Stimulated activated effector memory CD8-positive, alpha-beta T cell treated with anti-CD3 and anti-CD28 coated beads, Interleukin-12 subunit alpha, Interleukin-12 subunit beta, amount 100 ng/mL, for 72 hours (primary cell): ENCODE results near the gene ANKS6.

ENCODE experiments used
- ATAC-seq: fragments of 150-1000 bp; cut with Tn5 transposase; 2 replicates; pipeline ENCODE4 v1.10.0; 2021
- DNase-seq, 2 donors: peaks; one replicate each; pipeline ENCODE4 v3.0.0; 2021 to 2022; ENCODE audit warnings: low spot score in 2 of 2
- H3K27ac Mint-ChIP-seq: one replicate; pipeline ENCODE4 v1.8.0; 2022; ENCODE audit warnings: mild to moderate bottlenecking, mixed read lengths
- H3K36me3 Mint-ChIP-seq: one replicate; pipeline ENCODE4 v1.8.0; 2022; ENCODE audit warnings: mild to moderate bottlenecking, mixed read lengths
- H3K4me1 Mint-ChIP-seq: one replicate; pipeline ENCODE4 v1.8.0; 2022; ENCODE audit warnings: mixed read lengths
- H3K4me3 Mint-ChIP-seq: one replicate; pipeline ENCODE4 v1.8.0; 2022; ENCODE audit warnings: mild to moderate bottlenecking, mixed read lengths
- H3K9me3 Mint-ChIP-seq: one replicate; pipeline ENCODE4 v1.8.0; 2022; ENCODE audit warnings: mixed read lengths

The ANKS6 gene

DNA sequence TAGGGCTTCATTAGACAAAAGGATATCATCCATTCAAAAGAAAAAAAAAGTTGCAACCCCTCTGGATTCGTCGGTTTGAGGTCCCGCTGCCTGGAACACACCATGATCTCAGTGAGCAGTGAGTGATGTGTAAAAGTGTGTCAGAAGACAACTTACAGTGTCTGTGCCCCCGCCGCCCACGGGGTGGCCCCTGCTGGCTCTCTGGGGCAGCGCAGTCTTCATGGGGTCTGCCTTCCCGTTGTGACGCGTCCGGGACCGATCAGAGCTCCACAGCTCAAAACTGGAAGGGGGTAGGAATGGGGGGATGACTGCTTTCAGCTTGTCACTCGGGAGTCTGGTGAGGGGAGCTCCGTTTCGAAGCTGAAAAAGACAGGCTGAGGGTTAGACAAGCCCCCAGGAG is 22.6 kb downstream of the ANKS6 start:
- Mint-ChIP-seq H3K4me1 (no peaks in the 10 kb centered on the region), H3K9me3 (no peaks in the 10 kb centered on the region), H3K36me3 (peaks cover 19% of the 10 kb centered on the region), H3K27ac (peak overlapping the region; percentile 15), H3K4me3 (no peak overlapping the region)
- DNase-seq (peak in 1 of 2 donors; percentile 18), ATAC-seq (no peak)

DNA sequence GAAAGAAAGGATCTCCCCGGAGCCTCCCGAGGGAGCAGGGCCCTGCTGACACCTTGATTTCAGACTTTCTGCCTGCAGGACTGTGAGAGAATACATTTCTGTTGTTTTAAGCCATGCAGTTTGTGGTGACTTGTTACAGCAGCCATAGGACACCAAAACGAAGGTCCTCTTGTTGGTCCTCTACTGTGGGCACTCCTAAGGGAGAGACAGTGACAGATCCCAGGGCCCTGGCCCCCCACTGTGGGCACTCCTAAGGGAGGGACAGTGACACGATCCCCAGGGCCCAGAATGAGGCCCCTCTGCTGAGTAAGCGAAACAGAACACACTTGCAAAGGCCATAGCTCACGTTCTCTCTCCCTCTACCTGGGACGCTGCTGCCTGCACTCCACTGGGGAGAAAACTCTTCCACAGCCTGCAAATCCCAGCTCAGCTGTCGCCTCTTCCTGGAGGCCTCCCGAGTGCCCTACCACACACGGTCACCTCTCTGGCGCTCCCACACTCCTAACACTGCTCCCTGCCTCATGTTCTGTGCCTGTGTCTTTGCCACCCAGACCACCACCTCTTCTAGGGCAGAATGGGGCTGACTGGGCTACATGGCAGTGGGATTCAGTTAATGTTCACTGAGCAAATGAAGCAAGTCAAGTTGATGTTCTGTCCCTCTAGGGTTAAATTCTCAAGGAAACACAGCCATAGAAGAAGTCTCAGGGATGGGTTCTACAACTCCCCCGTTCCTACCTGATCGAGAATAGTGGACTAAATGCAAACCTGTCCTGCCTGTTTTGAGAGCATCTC is 23.8 kb downstream of the ANKS6 start:
- no peak overlapping the region for H3K4me3 Mint-ChIP-seq
- peak in 1 of 2 donors; percentile 20 for DNase-seq
- no peaks in the 10 kb centered on the region for H3K9me3 Mint-ChIP-seq
- peaks cover 19% of the 10 kb centered on the region for H3K36me3 Mint-ChIP-seq
- no peak overlapping the region for H3K27ac Mint-ChIP-seq
- H3K4me1 Mint-ChIP-seq, result no peaks in the 10 kb centered on the region
- ATAC-seq, result no peak

DNA sequence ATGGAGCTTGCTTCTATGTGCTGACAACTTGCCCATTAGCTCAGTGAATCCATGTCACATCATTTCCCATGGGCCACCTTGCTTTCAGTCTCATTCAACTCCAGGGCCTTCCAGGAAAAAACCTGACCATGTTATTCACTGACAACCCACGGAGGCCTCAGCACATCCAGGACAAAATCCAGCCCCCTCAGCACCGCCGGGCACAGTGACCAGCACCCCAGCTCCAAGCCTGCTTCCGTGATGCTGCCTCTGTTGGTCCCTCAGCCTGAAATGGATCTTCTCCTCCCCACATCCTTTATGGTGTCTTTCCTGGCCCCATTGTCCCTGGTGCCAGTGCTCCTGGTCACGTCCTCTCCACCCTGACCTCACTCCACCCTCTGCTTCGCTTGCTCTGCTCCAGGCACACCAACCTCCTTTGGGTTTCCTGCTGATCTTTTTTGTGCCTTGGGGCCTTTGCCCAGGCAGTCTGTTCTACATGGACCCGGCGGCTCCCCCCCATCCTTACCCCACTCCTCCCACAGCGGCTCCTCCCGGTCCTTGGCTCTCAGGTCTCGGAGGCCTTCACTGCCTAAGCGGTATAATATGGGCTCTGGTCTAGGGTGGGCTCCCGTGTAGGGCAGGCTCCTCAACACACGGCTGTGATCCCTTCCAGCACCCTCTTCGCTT is 25.0 kb downstream of the ANKS6 start:
- Mint-ChIP-seq H3K27ac (no peak overlapping the region), H3K4me1 (no peaks in the 10 kb centered on the region), H3K36me3 (peaks cover 19% of the 10 kb centered on the region), H3K9me3 (no peaks in the 10 kb centered on the region), H3K4me3 (no peak overlapping the region)
- ATAC-seq (no peak), DNase-seq (no peak)

DNA sequence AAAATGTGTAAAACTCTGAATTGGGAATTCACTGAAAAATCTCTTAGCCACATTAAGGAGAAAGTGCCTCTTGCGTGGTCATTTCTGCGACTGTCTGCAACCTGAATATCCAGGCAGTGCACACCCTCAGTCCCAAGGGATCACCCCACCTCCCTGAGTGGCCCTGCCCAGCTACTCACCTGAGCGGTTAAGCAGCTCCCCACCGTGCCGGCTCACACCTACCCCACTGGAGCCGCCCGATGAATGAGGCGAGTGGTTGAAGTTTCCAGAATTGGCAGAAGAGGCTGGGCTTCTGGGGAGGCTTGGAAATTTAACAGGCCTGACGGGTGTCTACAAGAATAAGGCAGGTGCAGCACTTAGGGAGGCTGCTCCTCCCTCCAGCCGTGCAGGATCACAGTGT is 25.6 kb downstream of the ANKS6 start:
- Mint-ChIP-seq H3K9me3 (no peaks in the 10 kb centered on the region), H3K4me1 (no peaks in the 10 kb centered on the region), H3K4me3 (no peak overlapping the region), H3K36me3 (peaks cover 19% of the 10 kb centered on the region), H3K27ac (no peak overlapping the region)
- ATAC-seq (no peak), DNase-seq (no peak)

DNA sequence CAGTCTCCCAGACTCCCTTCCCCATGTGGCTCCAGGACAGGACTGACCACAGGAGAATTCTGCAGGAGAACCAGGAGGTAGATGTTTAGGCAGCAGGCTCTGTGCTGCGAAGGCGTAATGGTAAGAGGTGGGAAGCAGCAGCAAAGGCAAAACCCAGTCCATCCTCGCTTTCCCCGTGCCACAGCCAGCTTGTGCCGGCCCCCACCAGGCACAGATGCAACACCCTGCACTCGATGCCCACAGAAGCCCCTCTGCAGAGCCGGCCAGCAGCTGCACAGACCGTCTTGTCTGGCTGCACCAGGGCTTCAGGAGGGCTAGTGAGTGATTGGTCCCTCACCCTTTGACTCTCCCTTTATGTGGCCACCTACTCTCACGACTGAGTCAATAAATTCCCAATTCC is 28.0 kb downstream of the ANKS6 start:
- no peaks in the 10 kb centered on the region for H3K9me3 Mint-ChIP-seq
- no peak overlapping the region for H3K27ac Mint-ChIP-seq
- no peak overlapping the region for H3K4me3 Mint-ChIP-seq
- peaks cover 13% of the 10 kb centered on the region for H3K36me3 Mint-ChIP-seq
- no peak for DNase-seq
- no peak for ATAC-seq
- no peaks in the 10 kb centered on the region for H3K4me1 Mint-ChIP-seq

DNA sequence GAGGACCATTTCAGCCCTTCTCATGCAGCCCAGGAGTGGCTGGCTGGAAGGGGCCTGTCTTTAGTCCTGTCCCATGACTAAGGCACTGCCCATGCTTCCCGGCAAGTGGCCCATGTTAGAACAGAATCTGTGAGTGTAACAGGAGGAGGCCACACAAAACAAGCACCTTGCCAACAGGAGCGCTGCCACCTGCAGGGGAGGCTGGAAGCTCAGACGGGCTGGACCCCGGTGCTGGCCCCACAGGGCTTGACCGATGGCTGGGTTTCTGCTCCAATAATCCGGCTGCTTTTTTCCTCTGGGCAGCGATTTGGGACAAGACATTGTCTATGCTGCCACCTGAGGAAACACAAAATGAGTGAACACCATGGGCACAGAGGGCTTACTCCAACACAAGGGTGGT is 28.4 kb downstream of the ANKS6 start:
- H3K4me1 Mint-ChIP-seq, result no peaks in the 10 kb centered on the region
- H3K27ac Mint-ChIP-seq, result no peak overlapping the region
- H3K4me3 Mint-ChIP-seq, result no peak overlapping the region
- peaks cover 12% of the 10 kb centered on the region for H3K36me3 Mint-ChIP-seq
- no peaks in the 10 kb centered on the region for H3K9me3 Mint-ChIP-seq
- DNase-seq (no peak), ATAC-seq (no peak)

DNA sequence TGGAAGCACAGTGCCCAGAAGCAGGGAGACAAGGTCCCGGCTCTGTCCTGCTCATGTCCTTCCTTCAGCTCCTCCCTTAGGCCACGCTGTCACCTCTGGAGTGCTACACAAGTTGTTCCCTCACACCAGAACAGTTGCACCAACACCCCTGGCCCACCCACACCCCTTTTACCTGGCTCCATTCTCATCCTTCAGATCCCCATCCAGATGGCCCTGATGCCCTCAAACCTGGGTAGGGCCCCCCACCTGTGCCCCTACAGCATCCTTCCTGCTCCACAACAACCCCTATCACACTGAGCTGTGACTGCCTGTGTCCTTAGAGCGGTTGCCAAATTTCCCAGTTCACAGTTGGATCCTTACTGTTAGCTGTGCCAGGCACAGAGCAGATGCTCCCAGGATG is 29.2 kb downstream of the ANKS6 start:
- peaks cover 12% of the 10 kb centered on the region for H3K36me3 Mint-ChIP-seq

DNA sequence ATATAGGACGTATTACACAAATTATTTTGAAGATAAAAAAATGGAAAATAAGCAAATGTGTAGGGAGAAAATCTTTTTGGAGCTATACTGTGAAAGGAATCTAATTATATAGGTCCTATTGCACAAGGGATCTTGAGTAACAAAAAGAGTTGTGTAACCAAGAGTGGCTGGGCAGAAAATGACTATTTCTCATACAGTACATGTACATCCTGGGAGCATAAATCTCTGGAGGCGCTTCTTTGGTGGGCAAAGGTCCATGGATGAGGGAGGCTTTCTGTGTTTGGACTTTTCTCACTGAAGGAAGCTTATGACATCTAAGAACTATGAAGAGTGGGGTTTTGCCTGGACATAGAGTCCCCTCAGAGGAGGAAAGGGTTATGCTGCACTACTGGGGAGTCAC is 29.8 kb downstream of the ANKS6 start:
- DNase-seq, result no peak
- Mint-ChIP-seq H3K4me3 (no peak overlapping the region), H3K4me1 (no peaks in the 10 kb centered on the region), H3K9me3 (no peaks in the 10 kb centered on the region), H3K27ac (no peak overlapping the region), H3K36me3 (peaks cover 9% of the 10 kb centered on the region)
- no peak for ATAC-seq

More for the DNA sequence above, 29.2 kb downstream of the ANKS6 start:
- Mint-ChIP-seq H3K9me3 (no peaks in the 10 kb centered on the region), H3K4me3 (no peak overlapping the region), H3K27ac (no peak overlapping the region), H3K4me1 (no peaks in the 10 kb centered on the region)
- DNase-seq (no peak), ATAC-seq (no peak)

DNA sequence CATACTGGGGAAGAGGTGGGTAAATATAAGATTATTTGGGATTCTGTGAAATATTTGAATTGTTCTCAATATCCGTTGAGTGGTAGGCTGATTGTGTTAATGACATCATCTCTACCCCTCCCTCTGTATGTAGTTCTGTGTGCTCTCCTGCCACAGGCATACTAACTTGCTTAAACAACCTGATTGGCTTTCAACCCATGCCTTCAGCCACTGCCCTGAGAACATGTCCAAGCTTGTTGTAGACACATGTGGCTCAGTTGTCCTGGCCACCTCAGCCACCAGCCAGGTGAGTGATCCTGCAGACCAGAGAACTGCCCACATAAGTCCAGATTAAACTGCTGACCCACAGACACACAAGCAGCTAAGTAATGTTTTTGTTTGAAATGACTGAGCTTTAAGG is 31.1 kb downstream of the ANKS6 start:
- Mint-ChIP-seq H3K4me3 (no peak overlapping the region), H3K36me3 (peaks cover 4% of the 10 kb centered on the region), H3K27ac (no peak overlapping the region), H3K4me1 (no peaks in the 10 kb centered on the region), H3K9me3 (no peaks in the 10 kb centered on the region)
- DNase-seq, result no peak
- ATAC-seq, result no peak

DNA sequence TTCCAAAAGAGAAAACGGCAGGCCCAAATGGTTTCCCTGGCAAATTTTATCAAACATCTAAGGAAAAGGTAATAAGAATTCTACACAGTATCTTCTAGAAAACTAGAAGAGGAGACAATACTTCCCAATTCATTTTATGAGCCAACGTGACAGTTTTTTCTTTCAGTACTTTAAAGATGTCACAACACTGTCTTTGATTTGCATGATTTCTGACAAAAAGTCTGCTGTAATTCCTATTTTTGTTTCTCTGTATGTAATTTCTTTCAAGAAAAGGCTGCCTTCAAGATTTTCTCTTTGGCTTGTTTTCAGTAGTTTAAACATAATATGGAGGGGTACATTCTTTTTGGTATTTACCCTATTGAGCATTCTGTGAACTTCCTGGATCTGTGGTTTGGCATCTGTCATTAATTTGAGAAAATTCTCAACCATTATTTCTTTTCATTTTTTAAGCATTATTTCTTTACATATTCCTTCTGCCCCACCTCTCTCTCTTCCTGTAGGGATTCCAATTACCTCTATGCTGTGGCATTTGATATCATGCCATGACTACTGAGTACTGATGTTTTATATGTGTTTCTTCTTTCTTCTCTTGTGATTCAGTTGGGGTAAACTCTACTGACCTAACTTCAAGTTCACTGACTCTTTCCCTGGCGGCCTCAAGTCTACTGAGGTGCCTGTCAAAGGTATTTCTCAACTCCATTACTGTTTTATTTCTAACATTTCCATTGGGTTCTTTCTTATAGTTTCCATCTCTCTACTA is 32.2 kb downstream of the ANKS6 start:
- ATAC-seq (no peak), DNase-seq (no peak)
- no peak overlapping the region for H3K27ac Mint-ChIP-seq
- H3K9me3 Mint-ChIP-seq, result no peaks in the 10 kb centered on the region
- H3K36me3 Mint-ChIP-seq, result no peaks in the 10 kb centered on the region
- no peak overlapping the region for H3K4me3 Mint-ChIP-seq
- H3K4me1 Mint-ChIP-seq, result no peaks in the 10 kb centered on the region

DNA sequence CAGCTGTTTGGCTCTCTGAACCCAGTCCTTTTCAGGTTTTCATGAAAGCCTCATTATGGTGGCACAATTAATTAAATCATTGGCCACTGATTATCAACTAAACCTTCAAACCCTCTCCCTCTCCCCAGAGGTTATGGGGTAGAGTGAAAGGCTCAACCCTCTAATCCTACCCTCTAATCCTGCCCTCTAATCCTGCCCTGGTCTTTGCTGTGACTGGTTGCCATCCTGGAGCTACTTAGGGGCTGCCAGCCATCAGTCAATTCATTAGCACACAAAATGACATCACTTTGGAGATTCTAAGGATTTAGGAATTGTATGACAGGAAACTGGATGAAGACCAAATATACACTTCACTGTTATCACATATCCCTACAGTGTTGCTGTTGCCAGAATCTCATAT is 36.1 kb downstream of the ANKS6 start:
- H3K9me3 Mint-ChIP-seq, result no peaks in the 10 kb centered on the region
- H3K36me3 Mint-ChIP-seq, result no peaks in the 10 kb centered on the region
- ATAC-seq (no peak), DNase-seq (no peak)
- H3K4me1 Mint-ChIP-seq, result no peaks in the 10 kb centered on the region
- H3K27ac Mint-ChIP-seq, result no peak overlapping the region
- no peak overlapping the region for H3K4me3 Mint-ChIP-seq

DNA sequence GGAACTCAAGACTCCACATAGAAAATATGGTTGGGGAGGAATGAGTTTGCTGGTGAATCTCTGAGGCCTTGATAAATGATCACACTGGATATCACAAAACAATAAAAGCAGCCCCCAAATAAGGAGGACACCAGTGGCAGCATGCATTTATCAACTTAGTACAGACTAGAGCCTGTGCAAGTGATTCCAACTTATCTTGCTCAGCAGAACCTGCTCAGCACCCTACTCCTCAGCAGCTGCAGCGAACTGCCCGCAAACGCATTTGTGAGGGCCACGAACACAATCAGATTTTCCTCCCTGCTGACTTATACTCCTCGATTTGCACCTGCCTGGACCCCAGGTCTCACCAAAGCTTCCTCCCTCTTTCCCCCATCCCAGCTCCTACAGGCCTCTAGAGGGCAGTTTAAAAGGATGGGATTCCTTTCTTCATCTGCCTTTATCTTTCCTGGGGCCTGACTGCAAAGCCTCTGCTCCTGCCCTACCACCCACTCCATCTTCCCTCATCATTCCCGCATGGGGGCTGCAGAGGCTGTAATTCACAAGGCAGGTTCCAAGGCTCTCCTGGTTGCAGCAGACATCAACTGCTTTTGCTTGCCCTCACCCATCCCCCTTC is 41.2 kb downstream of the ANKS6 start:
- DNase-seq (peak in 1 of 2 donors; percentile 30), ATAC-seq (no peak)
- Mint-ChIP-seq H3K27ac (no peak overlapping the region), H3K4me3 (no peak overlapping the region), H3K4me1 (no peaks in the 10 kb centered on the region), H3K9me3 (no peaks in the 10 kb centered on the region), H3K36me3 (peaks cover 9% of the 10 kb centered on the region)

DNA sequence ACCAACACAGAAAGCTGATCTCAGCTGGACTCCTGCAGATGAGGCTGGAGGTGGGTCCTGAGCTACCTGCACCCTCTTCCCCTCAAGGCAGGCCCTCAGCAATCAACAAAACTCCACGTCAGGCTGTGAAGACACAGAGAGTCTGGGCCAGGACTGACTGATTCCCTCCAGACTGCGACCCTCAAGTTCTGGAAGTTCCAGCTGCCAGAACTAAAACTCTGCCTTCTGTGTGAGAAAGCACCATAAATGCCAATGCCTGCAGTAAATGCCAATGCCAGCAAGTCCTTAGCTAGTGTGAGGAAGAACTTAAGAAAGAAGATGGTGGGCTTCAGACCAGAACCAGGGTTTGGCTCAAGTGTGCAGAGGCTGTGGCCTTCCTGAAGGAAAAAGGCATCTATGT is 45.1 kb downstream of the ANKS6 start:
- DNase-seq (peak in 1 of 2 donors; percentile 34), ATAC-seq (no peak)
- Mint-ChIP-seq H3K9me3 (no peaks in the 10 kb centered on the region), H3K27ac (peak overlapping the region; percentile 29), H3K4me1 (no peaks in the 10 kb centered on the region), H3K4me3 (no peak overlapping the region), H3K36me3 (peaks cover 16% of the 10 kb centered on the region)

DNA sequence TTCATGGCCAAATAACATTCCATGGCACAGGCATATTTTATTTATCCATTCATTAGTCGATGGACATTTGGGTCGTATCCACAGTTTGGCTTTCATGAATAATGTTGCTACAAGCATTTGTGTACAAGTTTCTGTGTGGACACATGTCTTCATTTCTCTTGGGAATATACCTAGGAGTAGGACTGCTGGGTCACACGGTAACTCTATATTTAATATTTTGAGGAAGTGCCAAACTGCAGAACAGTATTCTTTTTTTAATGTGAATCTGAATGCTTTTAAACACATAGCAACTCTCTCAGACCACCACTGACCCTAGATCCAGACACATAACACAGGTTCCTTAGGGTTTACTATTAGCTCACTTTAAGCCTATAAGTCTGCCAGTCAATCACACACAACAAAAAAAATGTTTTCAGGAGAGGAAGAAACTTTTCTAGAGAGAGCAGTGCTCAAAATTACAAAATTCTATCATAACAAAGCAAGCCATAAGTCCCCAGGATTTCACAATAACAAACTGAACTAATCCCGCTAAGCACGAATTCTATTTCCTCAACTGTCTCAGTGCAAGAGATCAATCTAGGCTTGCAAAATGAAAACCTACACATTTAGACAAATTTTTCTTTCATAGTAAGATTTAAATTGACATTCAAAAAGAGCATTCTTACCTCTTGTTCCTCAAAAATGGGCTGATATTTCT is 45.8 kb downstream of the ANKS6 start:
- Mint-ChIP-seq H3K4me1 (no peaks in the 10 kb centered on the region), H3K36me3 (peaks cover 16% of the 10 kb centered on the region), H3K4me3 (no peak overlapping the region), H3K9me3 (no peaks in the 10 kb centered on the region), H3K27ac (peak overlapping the region; percentile 21)
- ATAC-seq (no peak), DNase-seq (no peak)

DNA sequence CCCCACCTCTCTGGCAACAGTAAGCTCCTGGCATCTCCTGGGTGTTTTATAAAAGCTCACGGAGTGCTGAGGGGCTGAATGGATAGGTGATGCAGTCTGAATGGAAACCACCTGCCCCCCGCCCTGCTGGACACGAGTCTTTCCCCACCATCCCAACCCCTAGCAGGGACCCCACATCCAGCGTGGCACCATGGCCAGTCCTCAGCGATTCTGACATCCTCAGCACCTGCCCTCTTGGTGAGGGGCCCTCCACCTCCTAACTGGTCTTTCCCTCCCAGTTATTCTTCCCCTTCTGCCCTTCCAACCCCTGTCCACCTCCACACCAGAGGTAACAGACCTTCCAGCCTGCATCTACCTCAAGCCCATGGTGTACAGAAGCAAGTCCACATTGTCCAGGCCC is 48.9 kb downstream of the ANKS6 start:
- Mint-ChIP-seq H3K4me3 (no peak overlapping the region), H3K4me1 (no peaks in the 10 kb centered on the region), H3K9me3 (no peaks in the 10 kb centered on the region), H3K27ac (peak overlapping the region; percentile 48), H3K36me3 (peaks cover 24% of the 10 kb centered on the region)
- DNase-seq (no peak), ATAC-seq (no peak)
